Omental fat pad (tissue), 4 donors: Measurements from ENCODE around the gene ARSA. TPM values are rescaled to one million over a fixed set of nuclear protein-coding genes. Genes with fewer than 3 reads are reported as not detected.

Source experiments
- ATAC-seq: fragments of 150-250 bp; one replicate; pipeline ENCODE4 v1.9.1; 2016; ENCODE audit warnings: mild to moderate bottlenecking, moderate library complexity; ENCODE audit not compliant: low FRiP score
- DNase-seq: peaks from one replicate; pipeline ENCODE4 v3.0.0-alpha.2; 2019; ENCODE audit warnings: low spot score
- CTCF ChIP-seq, 3 donors: fragments of 450-650 bp; IDR thresholded peaks; one replicate each; pipeline ENCODE4 v1.5.1; 2016 to 2017; ENCODE audit warnings: antibody characterized with exemption in 3 of 3, mild to moderate bottlenecking in 3 of 3, moderate library complexity in 2 of 3
- small RNA-seq: library from RNA; depleted of rRNA; stranded (forward); fragments of <200 nt; gene quantifications from one replicate; pipeline ENCODE3, GENCODE V24; 2016
- total RNA-seq, 4 donors: library from RNA; depleted of rRNA; stranded (reverse); fragments of >200 nt; gene quantifications; one replicate each; pipeline ENCODE4 v1.1.0, GENCODE V29; 2016

ARSA gene
- total RNA-seq, 4 donors from 2014 or later = 29.9 to 43.5 (median 36.1) TPM

- ATAC-seq (no peak), DNase-seq (no peak)
- TF ChIP-seq CTCF (IDR thresholded peaks at IDR 0.05) = no peak
Observed at GRCh38 chr22:50577987-50578775, 49.8 kb downstream of the ARSA start, which contains the start of gene CPT1B. TSS of gene CPT1B (minus strand) at chr22:50578427. CDS start at chr22:50577915, 512 bp downstream.

GRCh38 chr22:50577697-50577986 is 50.3 kb downstream of the ARSA start:
- DNase-seq (no peak), ATAC-seq (no peak)
- no peak for TF ChIP-seq CTCF (IDR thresholded peaks at IDR 0.05)

- ATAC-seq (no peak), DNase-seq (no peak)
- no peak for TF ChIP-seq CTCF (IDR thresholded peaks at IDR 0.05)
Observed at GRCh38 chr22:50576806-50577696, 50.9 kb downstream of the ARSA start.

- no peak for ATAC-seq
- TF ChIP-seq CTCF (IDR thresholded peaks at IDR 0.05) = no peak
- DNase-seq = no peak
Observed at GRCh38 chr22:50576070-50576469, 51.9 kb downstream of the ARSA start.

- no peak for ATAC-seq
- no peak for TF ChIP-seq CTCF (IDR thresholded peaks at IDR 0.05)
- DNase-seq = no peak
Observed at GRCh38 chr22:50575426-50575941, 52.5 kb downstream of the ARSA start.

Small RNA genes within 50 kb of the gene (small RNA-seq; reads per million reads assigned to genes)
- gene RF00019 = not detected

Other genes with a start within 250 kb of the ARSA start
- gene SBF1, start 153.1 kb downstream of the ARSA start, total RNA-seq = 10 to 100 TPM; 37.5 to 66.8 (median 43.8) TPM
- under 1 TPM in 1 of 4 donors, not detected in 3; 0.12 TPM for gene ADM2, start 146.6 kb downstream of the ARSA start, total RNA-seq
- not detected for gene MIOX, start 141.3 kb downstream of the ARSA start, total RNA-seq
- 10 to 100 TPM; 50.8 to 54.9 (median 51.7) TPM for gene LMF2, start 120.5 kb downstream of the ARSA start, total RNA-seq
- gene NCAPH2, start 119.9 kb downstream of the ARSA start, total RNA-seq = 10 to 100 TPM; 27.7 to 48.2 (median 29.5) TPM
- gene SCO2, start 102.6 kb downstream of the ARSA start, total RNA-seq = 10 to 100 TPM in 2 of 4 donors, 1 to 10 TPM in 2; 2.8 to 15.0 (median 9.2) TPM
- 100 to 1,000 TPM in 3 of 4 donors, 10 to 100 TPM in 1; 47.9 to 212 (median 144) TPM for gene TYMP, start 98.1 kb downstream of the ARSA start, total RNA-seq
- under 1 TPM in 1 of 4 donors, not detected in 3; 0.48 TPM for gene KLHDC7B, start 82.3 kb downstream of the ARSA start, total RNA-seq
- not detected for gene SYCE3, start 65.2 kb downstream of the ARSA start, total RNA-seq
- gene CPT1B, start 49.7 kb downstream of the ARSA start, total RNA-seq = 10 to 100 TPM in 3 of 4 donors, 1 to 10 TPM in 1; 4.9 to 29.2 (median 10.8) TPM
- 10 to 100 TPM; 28.3 to 85.6 (median 34.9) TPM for gene CHKB, start 45.3 kb downstream of the ARSA start, total RNA-seq
- 1 to 10 TPM; 1.6 to 3.1 (median 2.4) TPM for gene MAPK8IP2, start 27.4 kb downstream of the ARSA start, total RNA-seq
- 10 to 100 TPM in 3 of 4 donors, 1 to 10 TPM in 1; 3.3 to 61.3 (median 19.4) TPM for gene SHANK3, start 44.7 kb upstream of the ARSA start, total RNA-seq
- 1 to 10 TPM in 1 of 4 donors, under 1 TPM in 1, not detected in 2; 0.72 to 1.7 TPM for gene ACR, start 110.1 kb upstream of the ARSA start, total RNA-seq
- gene RABL2B, start 155.5 kb upstream of the ARSA start, total RNA-seq = 10 to 100 TPM; 13.3 to 18.8 (median 16.6) TPM